Kasumi-1 (cell line): ENCODE measurements around the gene TMEM134.
"Not testable (repeated sequence)": the region's sequence is repeated elsewhere in the genome, so short reads cannot be mapped to it uniquely, and the experiment has no call there.

Experiments
- DNase-seq, 2 experiments: peaks; one replicate each; lab custom pipeline; 2025; lab: John Stamatoyannopoulos, UW

The TMEM134 gene, protein sequence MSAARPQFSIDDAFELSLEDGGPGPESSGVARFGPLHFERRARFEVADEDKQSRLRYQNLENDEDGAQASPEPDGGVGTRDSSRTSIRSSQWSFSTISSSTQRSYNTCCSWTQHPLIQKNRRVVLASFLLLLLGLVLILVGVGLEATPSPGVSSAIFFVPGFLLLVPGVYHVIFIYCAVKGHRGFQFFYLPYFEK

DNA sequence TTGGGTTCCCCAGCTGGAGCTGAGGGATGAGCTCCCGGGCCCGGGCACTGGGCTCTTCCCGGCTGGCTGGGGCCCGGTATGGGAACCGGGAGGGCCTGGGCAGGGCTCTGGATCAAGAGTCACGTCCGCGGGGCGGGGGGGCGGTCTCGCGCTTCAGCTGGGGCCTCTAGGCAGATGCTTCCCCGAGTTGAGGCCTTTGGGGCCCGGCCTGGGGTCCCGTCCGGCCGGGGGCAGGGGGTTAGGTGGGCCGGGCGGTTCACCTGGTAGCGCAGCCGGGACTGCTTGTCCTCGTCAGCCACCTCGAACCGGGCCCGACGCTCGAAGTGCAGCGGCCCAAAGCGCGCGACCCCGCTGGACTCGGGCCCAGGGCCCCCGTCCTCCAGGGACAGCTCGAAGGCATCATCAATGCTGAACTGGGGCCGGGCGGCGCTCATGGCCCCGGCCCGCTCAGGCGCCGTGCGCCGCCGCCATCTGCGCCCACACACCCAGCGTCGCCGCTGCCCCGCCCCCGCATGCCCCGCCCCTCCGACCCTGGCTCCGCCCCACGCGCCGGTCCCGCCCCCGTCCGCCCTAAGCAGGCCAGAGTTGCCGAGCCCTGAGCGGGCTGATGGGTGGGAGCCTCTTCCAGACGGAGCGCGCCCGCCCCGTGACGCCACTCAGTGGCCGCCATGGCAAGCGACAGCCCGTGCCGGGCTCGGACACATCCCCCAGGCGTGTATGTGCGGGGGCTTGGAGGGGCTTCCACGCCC is at the start of gene TMEM134:
TMEM134 (minus strand) TSS at position 493 of the 749 bp plus-strand sequence; CDS start at position 434, 59 bp downstream.
- peak; percentile 79 to 85 for DNase-seq

DNA sequence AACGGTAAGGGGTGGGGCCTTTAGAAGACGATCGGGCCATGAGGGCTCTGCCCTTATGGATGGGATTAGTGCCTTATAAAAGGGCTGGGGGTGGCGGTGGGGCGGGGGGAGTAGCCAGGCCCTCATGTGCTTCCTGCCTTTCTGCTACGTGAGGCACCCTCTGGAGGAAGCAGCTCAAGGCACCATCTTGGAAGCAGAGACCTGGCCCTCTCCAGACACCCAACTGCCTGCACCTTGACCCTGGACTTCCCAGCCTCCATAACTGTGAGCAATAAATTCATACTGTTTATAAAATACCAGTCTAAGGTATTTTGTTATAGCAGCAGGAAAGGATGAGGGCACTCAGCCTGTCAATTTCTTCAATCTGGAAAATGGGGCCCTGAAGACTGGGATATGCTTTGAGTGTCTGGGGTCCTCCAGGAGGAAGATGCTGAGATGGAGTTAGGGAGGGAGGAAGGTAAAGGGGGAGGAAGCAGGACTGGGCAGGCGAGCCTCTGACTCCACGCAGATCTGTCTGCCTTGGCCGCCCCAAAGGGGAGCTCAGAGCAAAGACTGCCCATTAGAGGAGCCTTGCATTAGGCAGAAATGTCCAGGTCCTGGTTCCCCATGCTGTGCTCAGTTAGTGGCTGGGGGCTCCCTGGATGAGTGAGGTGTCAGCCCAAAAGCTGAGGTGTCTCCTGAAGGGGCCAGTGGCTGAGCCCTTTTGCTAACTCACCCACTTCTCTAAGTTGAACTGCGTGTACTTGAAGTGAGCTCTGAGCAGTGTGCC is 48.9 kb upstream of the TMEM134 start:
- no peak for DNase-seq

DNA sequence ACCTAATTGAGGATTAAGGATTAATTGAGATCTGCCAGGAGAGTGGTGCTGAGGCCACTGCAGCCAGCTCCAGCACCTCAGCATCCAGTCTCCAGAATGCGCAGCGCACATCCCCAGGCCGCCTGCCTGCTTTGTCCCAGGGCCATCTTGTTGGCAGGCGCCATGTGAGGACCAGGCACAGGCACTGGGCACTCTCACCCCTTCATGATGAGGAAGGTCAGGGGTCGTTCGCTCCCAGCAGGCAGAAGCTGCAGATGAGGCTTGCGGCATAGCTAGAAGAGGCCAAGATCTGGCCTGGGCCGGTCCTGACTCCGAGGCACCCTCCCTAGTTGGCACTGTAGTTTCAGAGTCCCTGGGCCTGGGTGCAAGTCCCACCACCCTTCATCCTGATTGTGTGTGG is 47.8 kb upstream of the TMEM134 start:
- no peak for DNase-seq

DNA sequence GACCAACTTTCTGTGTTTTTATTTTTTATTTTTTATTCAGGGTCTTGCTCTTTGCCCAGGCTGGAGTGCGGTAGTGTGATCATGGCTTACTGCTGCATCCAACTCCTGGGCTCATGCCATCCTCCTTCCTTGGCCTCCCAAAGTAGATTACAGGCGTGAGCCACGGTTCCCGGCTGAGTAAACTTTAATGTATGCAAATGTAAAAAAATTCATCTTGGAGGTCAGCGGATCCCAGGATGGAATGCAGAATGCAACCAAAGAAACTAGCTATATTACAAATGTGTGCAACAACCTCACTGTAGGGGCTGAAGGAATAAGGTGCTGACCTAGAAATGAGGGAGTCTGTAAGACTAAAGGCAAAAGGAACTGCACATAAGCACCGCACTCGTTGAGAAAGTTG is 45.1 kb upstream of the TMEM134 start:
- no peak for DNase-seq

DNA sequence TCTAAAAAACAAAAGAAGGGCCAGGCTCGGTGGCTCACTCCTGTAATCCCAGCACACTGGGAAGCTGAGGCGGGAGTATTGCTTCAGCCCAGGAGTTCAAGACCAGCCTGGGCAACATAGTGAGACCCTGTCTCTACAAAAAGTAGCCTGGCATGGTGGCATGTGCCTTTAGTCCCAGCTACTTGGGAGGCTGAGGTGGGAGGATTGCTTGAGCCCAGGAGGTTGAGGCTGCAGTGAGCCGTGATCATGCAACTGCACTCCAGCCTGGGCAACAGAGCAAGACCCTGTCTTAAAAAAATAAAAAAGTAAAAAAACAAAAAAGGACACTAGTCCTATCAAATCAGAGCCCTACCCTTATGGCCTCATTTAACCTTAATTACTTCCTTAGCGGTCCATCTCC is 42.5 kb upstream of the TMEM134 start:
- not testable (repeated sequence) for DNase-seq

DNA sequence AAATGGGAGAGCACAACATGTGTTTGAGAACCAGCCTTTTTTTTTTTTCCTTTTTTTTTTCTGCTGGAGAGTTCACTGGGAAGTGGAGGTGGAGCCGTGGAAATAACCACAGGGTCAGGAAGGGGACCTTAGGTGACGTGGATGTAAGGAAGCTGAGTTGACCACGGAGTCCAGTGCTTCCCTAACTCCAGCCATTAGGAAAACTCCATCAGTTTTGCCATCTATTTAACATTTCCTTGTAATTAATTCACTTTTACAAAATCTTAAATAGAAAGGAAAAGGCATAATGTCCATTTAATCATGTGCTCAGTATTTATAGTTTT is 40.9 kb upstream of the TMEM134 start:
- DNase-seq: no peak

DNA sequence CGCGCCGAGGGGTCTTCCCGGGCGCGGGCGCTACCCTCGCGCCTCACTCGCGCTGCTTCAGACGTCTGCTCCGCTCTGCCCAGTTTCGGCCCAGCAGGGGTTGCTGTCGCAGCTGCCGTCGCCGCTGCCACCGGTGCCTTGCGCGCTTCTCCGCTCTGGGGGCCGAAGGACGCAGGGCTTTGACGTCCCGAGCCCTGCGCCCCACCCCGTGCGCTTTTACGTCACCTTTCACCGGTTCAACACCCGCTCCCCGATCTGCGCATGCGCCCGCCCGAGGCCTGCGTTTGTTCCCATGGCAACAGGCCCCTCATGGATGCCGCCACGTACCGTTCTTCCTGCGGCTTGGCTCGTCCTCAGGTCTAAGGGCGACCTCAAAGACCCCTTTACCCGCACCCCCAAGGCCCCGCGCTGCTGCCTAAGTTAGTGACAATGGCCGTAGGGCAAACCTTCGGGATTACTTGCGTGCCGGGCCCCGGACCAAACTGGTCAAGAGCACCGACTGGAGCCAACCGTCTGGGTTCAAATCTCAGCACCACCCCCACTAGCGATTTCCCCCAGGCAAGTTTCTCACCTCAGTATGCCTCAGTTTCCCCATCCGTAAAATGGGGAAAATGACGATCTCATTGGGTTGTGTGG is 39.6 kb upstream of the TMEM134 start:
- DNase-seq: peak; percentile 96

DNA sequence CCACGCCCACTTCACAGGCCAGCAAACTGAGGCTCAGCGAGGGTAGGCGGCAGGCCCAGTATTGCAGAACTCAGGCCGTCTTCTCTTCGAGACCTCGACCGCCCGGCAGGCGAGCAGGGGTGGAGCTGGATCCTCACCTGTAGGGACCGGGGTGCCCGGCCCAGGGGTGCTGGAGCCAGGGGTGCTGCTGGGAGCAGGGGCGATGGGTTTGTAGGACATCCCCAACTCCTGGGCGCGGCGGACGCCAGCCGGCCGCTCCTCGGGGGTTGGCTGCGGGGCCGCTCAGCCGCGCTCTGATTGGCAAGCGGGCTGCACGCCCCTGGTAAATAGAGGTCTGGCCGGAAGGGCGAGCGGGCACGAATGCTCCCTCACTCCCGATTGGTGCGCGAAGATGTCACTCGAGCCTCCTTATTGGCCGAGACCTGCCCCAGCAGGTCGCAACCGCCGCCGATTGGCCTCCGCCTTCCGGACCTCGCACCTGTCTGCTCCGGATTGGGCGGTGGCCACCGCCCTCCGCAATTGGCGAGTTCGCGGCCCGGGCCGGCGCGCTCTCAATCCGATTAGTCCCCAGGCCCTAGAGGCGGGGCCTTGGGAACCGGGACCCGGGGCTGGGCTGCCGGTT is 38.9 kb upstream of the TMEM134 start, which contains the start of gene CDK2AP2:
CDK2AP2 (minus strand) TSS at position 299 of the 622 bp plus-strand sequence; CDS start at position 219, 80 bp downstream.
- DNase-seq: peak; percentile 95 to 96

DNA sequence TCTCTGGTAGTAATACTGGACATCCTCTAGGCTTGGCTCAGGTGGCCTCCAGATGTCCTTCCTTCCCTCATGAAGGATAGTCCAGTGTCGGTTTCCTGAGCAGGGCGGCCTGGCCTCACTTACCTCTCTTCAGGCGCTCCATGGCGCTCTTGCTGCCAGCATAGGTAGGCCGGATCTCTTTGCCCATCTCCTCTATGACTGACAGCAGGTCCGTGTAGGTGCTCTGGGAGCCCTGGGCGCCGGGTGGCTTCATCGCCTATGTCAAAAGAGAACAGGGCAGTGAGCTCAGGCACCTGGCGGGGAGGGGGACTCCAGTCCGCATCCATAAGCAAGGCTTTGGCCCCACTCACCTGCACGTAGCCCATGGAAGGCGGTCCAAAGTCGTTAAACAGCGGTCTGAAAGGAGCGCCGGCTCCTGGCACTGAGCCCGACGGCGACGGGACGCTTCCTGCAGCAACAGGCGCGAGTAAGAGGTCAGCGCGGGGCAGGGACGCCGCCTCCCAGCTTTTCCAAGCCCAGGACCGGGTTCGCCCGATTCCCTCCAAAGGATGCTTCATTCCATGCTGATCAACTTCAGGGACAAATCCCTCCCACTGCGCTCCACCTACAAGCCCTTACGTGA is 38.3 kb upstream of the TMEM134 start:
- no peak for DNase-seq

DNA sequence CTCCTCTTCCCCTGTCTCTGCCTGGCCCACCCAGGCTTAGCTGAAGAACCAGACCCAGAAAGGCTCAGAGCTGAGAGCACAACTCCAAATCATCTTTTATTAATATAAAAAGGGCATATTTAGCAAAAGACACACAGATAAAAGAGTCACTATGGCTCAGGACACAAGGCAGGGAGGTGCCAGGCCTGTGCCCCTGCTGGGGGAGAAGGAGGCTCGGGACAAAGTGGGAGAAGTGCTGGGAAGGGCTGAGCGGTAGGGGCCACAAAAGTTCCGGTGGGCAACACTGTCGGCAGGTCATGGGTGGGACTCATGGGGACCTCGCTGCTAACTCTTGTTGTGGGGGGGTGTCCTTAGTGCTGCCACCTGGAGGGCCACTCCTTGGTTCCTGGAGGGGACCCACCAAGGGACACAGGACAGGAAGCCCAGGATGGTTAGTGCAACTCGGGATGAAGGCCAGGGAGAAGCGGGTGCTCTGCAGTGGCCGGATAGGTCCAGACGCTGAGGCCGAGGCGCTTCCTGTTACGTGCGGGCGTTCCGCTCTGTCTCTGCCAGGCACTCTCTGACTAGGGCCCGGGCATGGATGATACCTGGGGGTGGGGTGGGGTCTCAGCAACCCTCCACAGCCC is 37.5 kb upstream of the TMEM134 start:
- no peak for DNase-seq

DNA sequence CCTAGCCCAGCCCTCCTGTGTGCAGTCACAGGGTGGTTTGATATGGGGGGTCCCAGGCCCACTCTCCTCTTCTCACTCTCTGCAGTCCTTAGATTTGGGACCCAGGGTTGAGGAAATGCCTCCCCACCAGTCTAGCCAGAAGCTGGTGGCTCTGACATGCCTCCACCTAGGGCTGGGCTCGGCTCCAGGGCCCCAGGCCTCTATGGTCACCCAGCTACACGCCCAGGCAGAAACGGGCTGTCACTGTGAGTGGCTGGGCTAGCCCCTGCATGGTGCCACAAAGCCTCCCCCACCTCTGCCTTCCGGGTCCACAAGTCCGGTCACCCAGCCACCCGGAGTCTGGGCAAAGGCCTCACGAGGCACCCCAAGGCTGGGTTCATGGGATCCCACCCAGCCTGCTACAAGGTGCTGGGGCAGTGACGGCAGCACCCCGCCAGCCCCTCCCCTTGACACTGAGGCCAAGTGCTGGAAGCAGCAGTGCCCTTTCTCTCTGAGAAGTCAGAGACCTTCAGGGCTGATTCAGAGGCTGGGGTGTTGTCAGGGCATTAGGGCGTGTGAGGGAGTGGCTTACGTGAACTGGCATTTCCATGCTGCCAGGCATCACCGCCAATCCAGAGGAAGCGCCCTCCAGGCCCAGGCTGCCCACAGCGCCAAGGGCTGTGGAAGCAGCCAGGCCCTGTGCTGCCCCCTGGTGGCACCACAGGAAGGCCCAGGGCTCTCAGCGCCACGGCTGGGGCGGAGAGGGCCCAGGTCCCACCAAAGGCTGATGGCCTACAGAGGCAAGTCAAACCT is 36.8 kb upstream of the TMEM134 start:
- DNase-seq: peak; percentile 73 to 75

DNA sequence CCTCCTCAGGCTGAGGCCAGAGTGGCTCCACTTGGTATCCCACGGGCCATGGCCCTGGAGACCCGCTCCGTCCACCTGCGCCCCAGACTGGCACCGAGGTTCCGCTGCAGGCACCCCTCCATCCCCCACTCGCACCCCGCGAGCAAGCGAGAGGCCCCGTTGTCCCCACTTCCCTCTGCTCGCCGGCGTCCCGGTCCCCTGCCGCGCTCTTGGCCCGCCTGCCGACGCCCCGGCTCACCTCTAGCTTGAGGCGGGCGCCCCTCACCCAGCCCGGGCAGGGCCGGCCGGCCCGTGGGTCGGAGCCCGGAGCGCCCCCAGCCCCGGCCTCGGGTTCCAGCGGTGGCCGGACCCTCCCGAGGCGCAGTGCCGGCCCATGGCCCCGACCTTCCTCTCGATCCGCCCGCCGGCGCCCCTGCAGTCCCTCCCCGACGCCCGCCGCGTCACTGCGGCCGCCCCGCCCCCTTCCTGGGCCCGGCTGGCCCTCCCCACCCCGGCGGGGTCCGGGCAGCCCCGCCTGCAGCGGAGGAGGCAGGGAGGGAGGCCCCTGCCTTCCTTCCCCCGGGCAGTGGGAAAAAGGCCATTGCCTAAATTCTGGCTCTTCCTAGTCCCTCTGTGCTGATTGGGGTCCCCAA is 36.0 kb upstream of the TMEM134 start, which contains the start of gene PITPNM1:
PITPNM1 (minus strand) TSS at position 414 of the 632 bp plus-strand sequence. CDS start 1,183 bp downstream, outside the sequence.
- peak; percentile 41 to 49 for DNase-seq

DNA sequence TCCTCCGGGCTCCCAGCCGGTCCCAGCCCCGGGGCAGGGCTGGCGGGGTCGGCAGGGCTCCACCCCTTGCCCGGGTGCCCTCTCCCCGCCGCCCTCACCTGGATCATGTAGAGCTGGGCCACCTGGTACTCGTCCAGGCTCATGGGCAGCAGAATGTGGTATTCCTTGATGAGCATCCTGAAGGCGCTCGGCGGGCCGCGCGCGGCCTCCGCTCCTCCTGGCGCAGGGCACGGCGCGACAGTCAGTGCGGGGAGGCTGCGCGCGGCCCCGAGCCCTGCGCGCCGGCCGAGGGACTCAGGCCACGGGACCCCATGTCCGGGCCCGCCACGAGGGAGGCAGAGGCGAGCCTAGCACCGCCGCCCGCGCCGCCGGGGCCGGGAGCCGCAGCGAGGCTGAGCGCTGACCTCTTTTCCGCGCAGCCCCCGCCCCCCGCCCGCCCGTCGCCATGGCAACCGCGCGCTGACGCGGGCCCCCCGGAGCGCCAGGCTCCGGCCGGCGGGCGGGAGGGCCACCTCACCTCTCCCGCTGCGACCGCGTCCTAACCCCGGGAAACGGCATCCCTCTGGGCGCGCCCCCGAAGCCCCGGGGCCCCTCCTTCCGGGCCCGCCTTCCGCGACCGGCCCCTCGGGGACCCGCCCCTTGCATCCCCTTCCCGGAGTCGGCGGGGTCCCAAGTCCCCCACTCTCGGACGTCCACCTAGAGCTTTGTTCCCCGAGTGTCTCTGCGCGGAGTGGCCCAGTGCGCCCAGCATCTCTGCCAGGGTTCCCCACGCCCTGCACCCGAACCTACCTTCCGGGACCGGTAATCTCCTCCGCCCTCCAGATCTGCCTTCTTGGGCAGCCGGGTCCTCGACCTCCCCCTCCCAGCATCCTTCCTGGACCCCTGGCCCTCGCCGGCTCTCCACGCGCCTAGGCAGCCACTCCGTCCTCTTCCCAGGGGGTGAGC is 35.2 kb upstream of the TMEM134 start:
- DNase-seq: no peak

DNA sequence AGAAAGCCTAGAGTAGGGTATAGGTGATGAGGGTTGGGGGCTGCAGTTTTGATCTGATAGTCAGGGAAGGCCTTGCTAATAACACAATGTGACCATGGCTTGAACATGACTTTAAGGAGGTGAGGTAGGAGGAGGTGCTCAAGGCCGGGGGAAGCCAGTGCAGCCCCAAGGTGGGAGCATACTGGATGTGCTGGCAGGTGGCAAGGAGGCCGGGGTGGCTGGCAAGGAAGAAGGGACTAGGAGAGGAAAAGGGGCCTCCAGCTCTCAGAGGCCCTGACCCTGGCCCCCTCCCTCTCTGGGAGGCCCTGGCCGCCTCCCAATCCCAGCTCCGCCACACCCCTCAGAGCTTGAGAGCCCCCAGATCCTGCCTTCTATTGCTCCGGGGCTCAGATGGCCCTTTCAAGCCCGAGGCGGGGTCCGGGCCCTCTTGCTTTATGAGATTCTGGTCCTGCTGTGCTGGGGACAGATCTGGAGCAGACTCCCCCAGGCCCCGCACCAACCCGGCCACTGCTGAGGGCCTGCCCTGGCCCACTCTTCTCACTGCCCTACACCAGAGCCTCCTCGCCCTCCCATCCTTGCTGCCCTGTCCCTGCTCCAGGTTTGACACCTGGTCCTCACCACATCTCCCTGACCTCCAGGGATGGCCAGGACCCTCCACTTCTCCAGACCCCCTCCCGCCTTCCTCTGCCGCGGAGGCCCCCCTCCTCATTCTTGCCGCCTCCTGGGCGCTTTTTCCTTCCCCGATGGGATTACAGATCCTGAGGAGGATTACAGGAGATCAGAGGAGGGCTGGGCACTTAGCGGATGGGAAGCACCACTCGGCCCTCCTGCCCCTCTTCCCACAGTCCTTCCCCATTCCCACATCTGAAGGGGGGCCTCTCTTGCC is 34.3 kb upstream of the TMEM134 start:
- no peak for DNase-seq

DNA sequence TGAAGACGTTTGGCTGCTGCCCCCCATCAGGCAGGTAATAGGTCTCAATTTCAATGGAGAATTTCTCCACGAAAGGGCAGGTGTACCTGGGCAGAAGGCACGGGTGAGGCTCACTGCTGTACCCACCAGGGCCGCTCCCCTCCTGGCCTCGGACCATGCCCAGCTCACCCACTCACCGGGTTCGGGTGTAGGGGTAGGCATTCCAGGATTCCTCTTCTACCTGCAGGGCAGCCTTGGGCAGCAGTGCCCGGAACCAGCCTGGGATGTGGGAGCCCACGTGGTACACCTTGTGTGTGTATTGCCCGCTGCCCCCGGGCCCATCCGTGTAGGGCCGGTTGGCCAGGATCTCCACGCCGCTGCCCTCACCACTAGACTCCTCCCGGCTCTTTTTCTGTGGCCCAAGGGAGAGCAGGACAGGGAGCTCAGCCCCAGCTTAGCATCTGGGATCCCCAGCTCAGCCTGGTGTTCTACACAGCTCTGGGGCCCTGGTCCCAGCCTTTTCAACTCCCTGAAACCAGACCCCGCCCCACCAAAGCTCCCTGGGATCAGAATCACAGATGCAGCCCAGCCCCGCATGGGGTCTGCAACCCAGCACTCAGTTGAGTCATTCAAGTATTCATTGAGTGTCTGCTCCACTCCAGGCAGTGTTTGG is 33.4 kb upstream of the TMEM134 start:
- DNase-seq: no peak

DNA sequence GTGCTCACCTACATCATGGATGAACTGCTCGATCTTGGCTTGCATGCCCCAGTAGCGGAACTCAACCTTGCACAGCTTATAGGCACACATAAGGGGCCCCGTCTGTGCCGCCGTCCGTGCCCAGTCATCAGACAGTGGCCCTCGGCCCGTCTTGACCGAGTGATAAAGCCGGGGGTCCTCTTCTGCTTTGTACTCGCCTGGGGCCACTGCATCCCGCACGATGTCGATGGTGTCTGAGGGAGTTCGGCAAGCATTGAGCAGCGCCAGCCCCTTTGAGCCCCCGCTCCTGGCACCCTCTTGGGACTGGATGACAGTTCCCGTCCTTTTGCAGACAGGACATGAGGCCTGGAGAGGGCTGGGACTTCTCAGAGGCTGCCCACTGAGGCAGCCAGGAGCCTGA is 32.8 kb upstream of the TMEM134 start:
- DNase-seq: no peak
